ENCODE measurements around the gene MAK.

GRCh38 chr6:10793695-10794094, 44.6 kb downstream of the MAK start:
- TF ChIP-seq CTCF (conservative IDR thresholded peaks at IDR 0.05; ENCODE audit: low read depth, low read length) (no peak), EZH2 (IDR thresholded peaks at IDR 0.05; ENCODE audit: borderline replicate concordance, low read depth, low read length, poor library complexity, severe bottlenecking) (no peak)

All from A673 (cell line).